H1 (cell line): Measurements from ENCODE around the gene APBA3. TPM values are rescaled to one million over a fixed set of nuclear protein-coding genes. Genes with fewer than 3 reads are reported as not detected.
A peak's percentile ranks its signal among the peaks of the same experiment; 100 is the strongest.

Experiments
- CTCF ChIA-PET: fragments of 300-600 bp; sonication (Branson Sonifier 250); formaldehyde crosslinking; loops from one replicate; lab custom pipeline; 2021; ENCODE audit not compliant: partially characterized antibody; lab: Charles Lee
- POLR2A ChIA-PET: fragments of 300-600 bp; sonication (Branson Sonifier 250); formaldehyde crosslinking; loops from one replicate; lab custom pipeline; 2021; ENCODE audit warnings: inconsistent platforms; ENCODE audit not compliant: partially characterized antibody; lab: Charles Lee
- DNase-seq, 2 experiments: peaks; one replicate each; pipeline versions ENCODE4 v3.0.0 to v3.0.0-alpha.2; 2010 to 2022; ENCODE audit warnings: low spot score in 2 of 2, low read depth in 1 of 2, mixed read lengths in 1 of 2
- FAIRE-seq: peaks from 2 replicates; lab custom pipeline; 2011; peaks lifted over from hg19 to GRCh38; lab: Jason Lieb, UNC
- H2AFZ ChIP-seq: 2 replicates; pipeline ENCODE4 v1.8.1; 2012; ENCODE audit warnings: low read length, inconsistent platforms
- H2AK5ac ChIP-seq: 2 replicates; pipeline ENCODE4 v1.6.1; 2013; ENCODE audit warnings: low read depth, low read length
- H2BK120ac ChIP-seq: replicated peaks from 2 replicates; pipeline ENCODE3; 2013; ENCODE audit warnings: low read depth, low read length, inconsistent platforms
- H2BK12ac ChIP-seq: 2 replicates; pipeline ENCODE4 v1.6.1; 2013; ENCODE audit warnings: low read depth, low read length
- H2BK15ac ChIP-seq: 2 replicates; pipeline ENCODE4 v1.6.1; 2013; ENCODE audit warnings: low read length
- H2BK20ac ChIP-seq: 2 replicates; pipeline ENCODE4 v1.6.1; 2013; ENCODE audit warnings: low read length
- H2BK5ac ChIP-seq: 2 replicates; pipeline ENCODE4 v1.6.1; 2013; ENCODE audit warnings: low read depth, low read length
- H3K14ac ChIP-seq: 2 replicates; pipeline ENCODE4 v1.6.1; 2013; ENCODE audit warnings: inconsistent platforms; ENCODE audit not compliant: insufficient read length
- H3K18ac ChIP-seq: 2 replicates; pipeline ENCODE4 v1.6.1; 2013; ENCODE audit warnings: low read length; ENCODE audit errors: extremely low read depth
- H3K23ac ChIP-seq: 2 replicates; pipeline ENCODE4 v1.6.1; 2013; ENCODE audit warnings: inconsistent platforms; ENCODE audit not compliant: insufficient read length
- H3K23me2 ChIP-seq: 2 replicates; pipeline ENCODE4 v1.6.1; 2013; ENCODE audit warnings: low read depth, low read length
- H3K27ac ChIP-seq: 2 replicates; pipeline ENCODE4 v1.6.1; 2011; ENCODE audit warnings: low read depth, low read length, inconsistent platforms
- H3K27me3 ChIP-seq, 4 experiments: replicated peaks in 1 of 4; 1 replicate in 1 of 4; 2 replicates in 3 of 4; pipeline versions ENCODE4 v1.6.1 to v1.8.1; 2011 to 2013; ENCODE audit warnings: low read length in 3 of 4, mild to moderate bottlenecking in 3 of 4, inconsistent platforms in 2 of 4, mixed read lengths in 2 of 4, moderate library complexity in 1 of 4; ENCODE audit not compliant: control insufficient read depth in 3 of 4, insufficient read depth in 3 of 4; ENCODE audit errors: extremely low read depth in 1 of 4
- H3K36me3 ChIP-seq, 4 experiments: 2 replicates each; pipeline versions ENCODE4 v1.6.1 to v1.8.1; 2011 to 2013; ENCODE audit warnings: mild to moderate bottlenecking in 4 of 4, low read length in 3 of 4, moderate library complexity in 2 of 4, control low read depth in 1 of 4, inconsistent platforms in 1 of 4; ENCODE audit not compliant: insufficient read depth in 4 of 4, control insufficient read depth in 2 of 4
- H3K4ac ChIP-seq: replicated peaks from 2 replicates; pipeline ENCODE3; 2013; ENCODE audit warnings: low read length, low read depth, mixed read lengths, inconsistent platforms; ENCODE audit not compliant: insufficient read length
- H3K4me1 ChIP-seq, 4 experiments: replicated peaks in 1 of 4; 1 replicate in 1 of 4; 2 replicates in 3 of 4; pipeline versions ENCODE4 v1.6.1 to v1.8.1; 2011 to 2013; ENCODE audit warnings: low read length in 3 of 4, inconsistent platforms in 2 of 4, mixed read lengths in 1 of 4; ENCODE audit not compliant: insufficient read depth in 4 of 4, control insufficient read depth in 3 of 4
- H3K4me2 ChIP-seq, 2 experiments: 2 replicates each; pipeline versions ENCODE4 v1.6.1 to v1.8.1; 2011 to 2013; ENCODE audit warnings: low read depth in 2 of 2, low read length in 2 of 2, control low read depth in 1 of 2, inconsistent platforms in 1 of 2, mild to moderate bottlenecking in 1 of 2; ENCODE audit not compliant: insufficient read depth in 1 of 2
- H3K4me3 ChIP-seq, 4 experiments: fragments of 200-600, 300-600 bp in 1 of 4; sonication (generic), shearing (Covaris generic), sonication (Bioruptor Twin) in 1 of 4; 2 replicates each; pipeline versions ENCODE4 v1.5.1 to v1.8.1; 2011 to 2016; ENCODE audit warnings: low read length in 4 of 4, low read depth in 3 of 4, control low read depth in 2 of 4, inconsistent platforms in 2 of 4, mild to moderate bottlenecking in 2 of 4, mixed read lengths in 1 of 4, moderate library complexity in 1 of 4; ENCODE audit not compliant: insufficient read depth in 2 of 4; ENCODE audit errors: extremely low read depth in 1 of 4
- H3K56ac ChIP-seq: replicated peaks from 2 replicates; pipeline ENCODE3; 2013; ENCODE audit warnings: low read depth, mild to moderate bottlenecking, mixed read lengths, low read length, inconsistent platforms; ENCODE audit not compliant: insufficient read length
- H3K79me1 ChIP-seq: 2 replicates; pipeline ENCODE4 v1.6.1; 2013; ENCODE audit warnings: low read depth, low read length, control low read depth
- H3K79me2 ChIP-seq, 2 experiments: 2 replicates each; pipeline versions ENCODE4 v1.6.1 to v1.8.1; 2012 to 2013; ENCODE audit warnings: low read length in 2 of 2, mild to moderate bottlenecking in 2 of 2, inconsistent platforms in 1 of 2; ENCODE audit not compliant: insufficient read depth in 2 of 2, control insufficient read depth in 1 of 2
- H3K9ac ChIP-seq, 4 experiments: replicated peaks in 1 of 4; 1 replicate in 1 of 4; 2 replicates in 3 of 4; pipeline versions ENCODE4 v1.6.1 to v1.8.1; 2011 to 2013; ENCODE audit warnings: low read depth in 3 of 4, low read length in 3 of 4, control low read depth in 2 of 4, mild to moderate bottlenecking in 2 of 4, moderate library complexity in 2 of 4, inconsistent platforms in 1 of 4; ENCODE audit errors: extremely low read depth in 1 of 4
- H3K9me3 ChIP-seq, 2 experiments: 2 replicates each; pipeline versions ENCODE4 v1.6.1 to v1.8.1; 2012 to 2013; ENCODE audit warnings: mild to moderate bottlenecking in 2 of 2, moderate library complexity in 2 of 2, control low read depth in 1 of 2, inconsistent platforms in 1 of 2, low read depth in 1 of 2, low read length in 1 of 2, mixed read lengths in 1 of 2; ENCODE audit not compliant: insufficient read depth in 2 of 2
- H4K20me1 ChIP-seq, 2 experiments: replicated peaks in 1 of 2; 2 replicates each; pipeline versions ENCODE3 to v1.8.1; 2011 to 2013; ENCODE audit warnings: inconsistent platforms in 2 of 2, low read length in 2 of 2, mild to moderate bottlenecking in 1 of 2; ENCODE audit not compliant: insufficient read depth in 2 of 2, control insufficient read depth in 1 of 2
- H4K5ac ChIP-seq: 2 replicates; pipeline ENCODE4 v1.6.1; 2013; ENCODE audit warnings: low read length, low read depth, mixed read lengths, inconsistent platforms; ENCODE audit not compliant: insufficient read length
- H4K8ac ChIP-seq: 2 replicates; pipeline ENCODE4 v1.8.0; 2013; ENCODE audit warnings: mild to moderate bottlenecking, moderate library complexity, low read length, inconsistent platforms; ENCODE audit not compliant: insufficient read depth; ENCODE audit errors: extremely low read depth
- H4K91ac ChIP-seq: replicated peaks from 2 replicates; pipeline ENCODE3; 2013; ENCODE audit warnings: low read length, mixed read lengths, inconsistent platforms; ENCODE audit not compliant: insufficient read length
- CHD2 ChIP-seq: IDR thresholded peaks from 2 replicates; pipeline ENCODE4 v1.6.1; 2012; ENCODE audit warnings: low read length, improper control_type of control experiment
- GTF2F1 ChIP-seq: IDR thresholded peaks from 2 replicates; pipeline ENCODE4 v1.6.1; 2012; ENCODE audit warnings: low read depth, low read length, improper control_type of control experiment, borderline replicate concordance
- JUN ChIP-seq: IDR thresholded peaks from 2 replicates; pipeline ENCODE4 v1.6.1; 2011; ENCODE audit warnings: low read depth, mild to moderate bottlenecking, improper control_type of control experiment, low read length
- JUND ChIP-seq: IDR thresholded peaks from 2 replicates; pipeline ENCODE4 v1.6.1; 2011; ENCODE audit warnings: mild to moderate bottlenecking, improper control_type of control experiment, low read length
- PHF8 ChIP-seq: fragments of 200-600 bp; sonication (generic); conservative IDR thresholded peaks from 2 replicates; pipeline ENCODE4 v1.7.1; 2012; ENCODE audit warnings: low read depth, mild to moderate bottlenecking, inconsistent platforms, low read length, moderate library complexity
- POLR2A ChIP-seq, 2 experiments: IDR thresholded peaks; 1 replicate in 1 of 2; 2 replicates in 1 of 2; pipeline ENCODE4 v1.6.1; 2011; ENCODE audit warnings: low read depth in 2 of 2, low read length in 2 of 2, mild to moderate bottlenecking in 2 of 2; ENCODE audit errors: control extremely low read depth in 1 of 2
- POLR2AphosphoS5 ChIP-seq: IDR thresholded peaks from 2 replicates; pipeline ENCODE4 v1.6.1; 2011; ENCODE audit warnings: low read depth, low read length
- RXRA ChIP-seq: IDR thresholded peaks from 2 replicates; pipeline ENCODE4 v1.6.1; 2011; ENCODE audit warnings: low read depth, mild to moderate bottlenecking, low read length, moderate library complexity; ENCODE audit not compliant: insufficient read depth
- TEAD4 ChIP-seq: IDR thresholded peaks from 2 replicates; pipeline ENCODE4 v1.6.1; 2012; ENCODE audit warnings: low read depth, low read length, inconsistent platforms, mixed read lengths
- YY1 ChIP-seq: IDR thresholded peaks from 2 replicates; pipeline ENCODE4 v1.6.1; 2011; ENCODE audit warnings: low read depth, mild to moderate bottlenecking, low read length
- WGBS, 2 experiments: shearing (Covaris generic) in 1 of 2; methylation state at CpG; one replicate each; pipeline versions ENCODE4 v1.1.6 to v1.1.7; 2013 to 2015; ENCODE audit warnings: low lambda C conversion rate in 2 of 2, mixed read lengths in 2 of 2, inconsistent platforms in 1 of 2, low coverage in 1 of 2, missing lambda C conversion rate in 1 of 2; ENCODE audit not compliant: insufficient replicate concordance in 2 of 2, insufficient coverage in 1 of 2, insufficient read length in 1 of 2; ENCODE audit errors: extremely low coverage in 1 of 2, missing lambda C conversion rate in 1 of 2; 5-methylcytosine and 5-hydroxymethylcytosine counted together
- polyA plus RNA-seq, 7 experiments: library from polyadenylated mRNA; depleted of rRNA in 3 of 7; stranded (reverse) in 5 of 7; unstranded in 2 of 7; fragments of >200 nt in 5 of 7; fragments of 200-250 nt in 2 of 7; gene quantifications; 1 replicate in 5 of 7; 2 replicates in 1 of 7; 4 replicates in 1 of 7; pipeline versions ENCODE4 v1.2.1 to v1.2.3, GENCODE V29; 2011 to 2013; ENCODE audit warnings: missing spikeins in 2 of 7, mixed read lengths in 2 of 7
- total RNA-seq: library from RNA; stranded (reverse); fragmentation: NEBNext Ultra II Directional; extraction: Animal tissue kit (Norgen Biotek cat#: 25700); gene quantifications from 2 replicates; pipeline ENCODE4 v1.2.1, GENCODE V29; 2021

APBA3 gene
- total and polyA plus RNA-seq, 2 of the 8 experiments (the other 6 are each of a cell fraction or from before 2014, with no cell fraction given) = 21.4 to 36.9 TPM

- peak within 1 kb of the TSS; percentile 88 for H3K18ac ChIP-seq
- H2AFZ ChIP-seq = peak within 1 kb of the TSS; percentile 82; the same call in 1 of the 2 replicates
- H2AK5ac ChIP-seq = no peak within 1 kb of the TSS
- H2BK120ac ChIP-seq = no peak within 1 kb of the TSS
- H3K4me3 ChIP-seq = peak within 1 kb of the TSS; percentile 88 to 95 (median 90)
- H3K27me3 ChIP-seq = no peaks in the 10 kb centered on the region
- H3K79me1 ChIP-seq = peaks cover 3% of the 10 kb centered on the region; the same call in 1 of the 2 replicates
- H3K9ac ChIP-seq = peak within 1 kb of the TSS; percentile 65 to 93 (median 84)
- H4K20me1 ChIP-seq = peaks cover 0 to 9% of the 10 kb centered on the region in 2 experiments
- H3K4me2 ChIP-seq = peak within 1 kb of the TSS; percentile 65 to 87
- H3K23me2 ChIP-seq = peaks cover 5% of the 10 kb centered on the region
- no peaks in the 10 kb centered on the region for H3K9me3 ChIP-seq
- ChIA-PET CTCF (interaction anchor here (0.6 to 2.7 kb wide), 11 partner anchors 19 to 908 kb away, joined by 3 to 8 read pairs (median 4); no protein-coding TSS in a partner anchor), POLR2A (interaction anchor here (0.5 to 3.0 kb wide), 28 partner anchors 9 to 796 kb away, joined by 3 to 23 read pairs (median 4); partner anchors contain the start of genes ATCAY, DAPK3, EEF2 and MATK)
- H2BK15ac ChIP-seq = no peak within 1 kb of the TSS
- H3K56ac ChIP-seq = peak within 1 kb of the TSS; percentile 93
- no peaks in the 10 kb centered on the region for H3K4me1 ChIP-seq
- no peak within 1 kb of the TSS for H4K91ac ChIP-seq
- no peak within 1 kb of the TSS for H3K23ac ChIP-seq
- peak within 1 kb of the TSS; percentile 35; the same call in 1 of the 2 replicates for H2BK12ac ChIP-seq
- peak; percentile 84 for FAIRE-seq
- peak within 1 kb of the TSS; percentile 85 for H3K27ac ChIP-seq
- H2BK20ac ChIP-seq = no peak within 1 kb of the TSS
- H3K14ac ChIP-seq = no peak within 1 kb of the TSS
- WGBS, 2 experiments = 4% methylated on average over 46 of the region's 47 CpGs; no CpG with 5 or more reads in 1 of the 2 experiments
- H3K4ac ChIP-seq = no peak within 1 kb of the TSS
- H4K8ac ChIP-seq = peak within 1 kb of the TSS; percentile 97
- peak within 1 kb of the TSS; percentile 91 for H2BK5ac ChIP-seq
- H3K36me3 ChIP-seq = peaks cover 0 to 7% (median 4%) of the 10 kb centered on the region in 4 experiments; a peak in 6 of 8 replicates
- H3K79me2 ChIP-seq = peaks cover 0 to 7% of the 10 kb centered on the region in 2 experiments; a peak in 1 of 4 replicates
- peak within 1 kb of the TSS; percentile 85 for H4K5ac ChIP-seq
- peak; percentile 96 to 99 for DNase-seq
- TF ChIP-seq PHF8 = peak; percentile 100
- TF ChIP-seq POLR2AphosphoS5 = peak; percentile 82
- TF ChIP-seq TEAD4 = no peak
- TF ChIP-seq RXRA = 0 out of 2 replicates have a peak, but pooled peaks have one; percentile 42
- no peak for TF ChIP-seq JUN
- TF ChIP-seq JUND = 0 out of 2 replicates have a peak, but pooled peaks have one; percentile 15
- TF ChIP-seq CHD2 = no peak
- TF ChIP-seq POLR2A (IDR thresholded peaks at IDR 0.05; ENCODE audit: control extremely low read depth in 1 of 2, low read depth in 2 of 2, low read length in 2 of 2) = peak in 1 of 2 experiments; percentile 90; a peak in 2 of 3 replicates
- TF ChIP-seq YY1 = peak; percentile 89
- no peak for TF ChIP-seq GTF2F1
Measured at GRCh38 chr19:3762501-3763459, 1.3 kb upstream of the APBA3 start, which contains the start of gene MRPL54. TSS of gene MRPL54 (plus strand) at chr19:3762682. CDS start at chr19:3762701, 19 bp downstream.
